Ishikawa (cell line): ENCODE results near the gene NUDCD3.

Experiments used
- CEBPB ChIP-seq: IDR thresholded peaks from 2 replicates; pipeline ENCODE4 v1.6.1; 2012
- CREB1 ChIP-seq: IDR thresholded peaks from 2 replicates; pipeline ENCODE4 v1.6.1; 2012; ENCODE audit warnings: low read depth
- EGR1 ChIP-seq: IDR thresholded peaks from 2 replicates; pipeline ENCODE4 v1.6.1; 2012
- EP300 ChIP-seq: IDR thresholded peaks from 2 replicates; pipeline ENCODE4 v1.6.1; 2012; ENCODE audit warnings: borderline replicate concordance
- FOXM1 ChIP-seq: IDR thresholded peaks from 2 replicates; pipeline ENCODE4 v1.6.1; 2012; ENCODE audit warnings: low read depth, borderline replicate concordance
- NFIC ChIP-seq: IDR thresholded peaks from 2 replicates; pipeline ENCODE4 v1.6.1; 2012
- RAD21 ChIP-seq: IDR thresholded peaks from 2 replicates; pipeline ENCODE4 v1.6.1; 2012; ENCODE audit warnings: low read depth
- TAF1 ChIP-seq: IDR thresholded peaks from 2 replicates; pipeline ENCODE4 v1.6.1; 2012; ENCODE audit warnings: low read depth, mild to moderate bottlenecking
- TCF12 ChIP-seq: IDR thresholded peaks from 2 replicates; pipeline ENCODE4 v1.6.1; 2012; ENCODE audit warnings: low read depth
- TEAD4 ChIP-seq: IDR thresholded peaks from 2 replicates; pipeline ENCODE4 v1.6.1; 2012
- YY1 ChIP-seq: IDR thresholded peaks from 2 replicates; pipeline ENCODE4 v1.6.1; 2012; ENCODE audit warnings: low read depth
- ZBTB7A ChIP-seq: IDR thresholded peaks from 2 replicates; pipeline ENCODE4 v1.6.1; 2012; ENCODE audit warnings: low read depth
- TF ChIP-seq, protein P1 (sequence below): IDR thresholded peaks from 2 replicates; pipeline ENCODE4 v1.6.1; 2012
- TF ChIP-seq, protein P2 (sequence below): IDR thresholded peaks from 2 replicates; pipeline ENCODE4 v1.6.1; 2012; ENCODE audit warnings: low read depth, mild to moderate bottlenecking
- TF ChIP-seq, protein P3 (sequence below): IDR thresholded peaks from 2 replicates; pipeline ENCODE4 v1.6.1; 2012

The NUDCD3 gene

DNA sequence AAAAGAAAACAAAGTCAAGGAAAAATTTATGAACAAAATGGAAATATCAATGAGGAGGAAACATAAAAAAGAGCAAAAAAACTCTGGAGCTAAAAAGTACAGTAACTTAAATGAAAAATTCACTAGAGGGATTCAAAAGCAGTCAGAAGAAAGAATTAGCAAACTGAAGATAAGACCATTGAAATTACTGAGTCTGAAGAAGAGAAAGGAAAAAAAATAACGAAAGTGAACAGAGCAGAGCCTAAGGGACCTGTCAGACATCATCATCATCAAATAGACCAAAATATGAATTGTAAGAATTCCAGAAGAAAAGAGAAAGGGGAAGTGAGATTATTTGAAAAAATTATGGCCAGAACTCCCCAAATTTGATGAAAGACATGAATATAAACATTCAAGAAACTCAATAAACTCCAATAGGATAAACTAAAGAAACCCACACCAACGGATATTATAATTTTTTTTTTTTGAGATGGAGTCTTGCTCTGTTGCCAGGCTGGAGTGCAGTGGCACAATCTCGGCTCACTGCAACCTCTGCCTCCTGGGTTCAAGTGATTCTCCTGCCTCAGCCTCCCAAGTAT, 34.4 kb upstream of the NUDCD3 start:
- TF ChIP-seq NFIC (no peak), TAF1 (no peak), RAD21 (no peak), EGR1 (no peak), CEBPB (no peak), TEAD4 (no peak), EP300 (no peak), TCF12 (no peak)
- TF ChIP-seq, protein P1, sequence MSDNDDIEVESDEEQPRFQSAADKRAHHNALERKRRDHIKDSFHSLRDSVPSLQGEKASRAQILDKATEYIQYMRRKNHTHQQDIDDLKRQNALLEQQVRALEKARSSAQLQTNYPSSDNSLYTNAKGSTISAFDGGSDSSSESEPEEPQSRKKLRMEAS = no peak
- TF ChIP-seq, protein P2, sequence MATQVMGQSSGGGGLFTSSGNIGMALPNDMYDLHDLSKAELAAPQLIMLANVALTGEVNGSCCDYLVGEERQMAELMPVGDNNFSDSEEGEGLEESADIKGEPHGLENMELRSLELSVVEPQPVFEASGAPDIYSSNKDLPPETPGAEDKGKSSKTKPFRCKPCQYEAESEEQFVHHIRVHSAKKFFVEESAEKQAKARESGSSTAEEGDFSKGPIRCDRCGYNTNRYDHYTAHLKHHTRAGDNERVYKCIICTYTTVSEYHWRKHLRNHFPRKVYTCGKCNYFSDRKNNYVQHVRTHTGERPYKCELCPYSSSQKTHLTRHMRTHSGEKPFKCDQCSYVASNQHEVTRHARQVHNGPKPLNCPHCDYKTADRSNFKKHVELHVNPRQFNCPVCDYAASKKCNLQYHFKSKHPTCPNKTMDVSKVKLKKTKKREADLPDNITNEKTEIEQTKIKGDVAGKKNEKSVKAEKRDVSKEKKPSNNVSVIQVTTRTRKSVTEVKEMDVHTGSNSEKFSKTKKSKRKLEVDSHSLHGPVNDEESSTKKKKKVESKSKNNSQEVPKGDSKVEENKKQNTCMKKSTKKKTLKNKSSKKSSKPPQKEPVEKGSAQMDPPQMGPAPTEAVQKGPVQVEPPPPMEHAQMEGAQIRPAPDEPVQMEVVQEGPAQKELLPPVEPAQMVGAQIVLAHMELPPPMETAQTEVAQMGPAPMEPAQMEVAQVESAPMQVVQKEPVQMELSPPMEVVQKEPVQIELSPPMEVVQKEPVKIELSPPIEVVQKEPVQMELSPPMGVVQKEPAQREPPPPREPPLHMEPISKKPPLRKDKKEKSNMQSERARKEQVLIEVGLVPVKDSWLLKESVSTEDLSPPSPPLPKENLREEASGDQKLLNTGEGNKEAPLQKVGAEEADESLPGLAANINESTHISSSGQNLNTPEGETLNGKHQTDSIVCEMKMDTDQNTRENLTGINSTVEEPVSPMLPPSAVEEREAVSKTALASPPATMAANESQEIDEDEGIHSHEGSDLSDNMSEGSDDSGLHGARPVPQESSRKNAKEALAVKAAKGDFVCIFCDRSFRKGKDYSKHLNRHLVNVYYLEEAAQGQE = no peak

DNA sequence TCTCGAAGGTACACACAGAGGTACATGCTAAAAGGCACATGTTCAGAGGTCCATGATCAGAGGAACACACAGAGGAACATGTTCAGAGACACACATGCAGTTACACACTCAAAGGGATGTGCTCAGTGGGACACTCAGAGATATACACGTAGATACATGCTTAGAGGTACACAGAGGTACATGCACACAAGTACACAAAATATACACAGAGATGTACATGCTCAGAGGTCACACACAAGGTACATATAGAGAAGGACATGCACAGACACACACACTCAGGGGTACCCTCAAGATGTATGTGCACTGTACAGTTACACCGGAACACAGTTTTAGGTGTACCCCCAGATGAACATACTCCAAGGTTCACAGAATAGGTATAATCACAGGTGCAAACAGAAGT, 31.9 kb upstream of the NUDCD3 start:
- TF ChIP-seq YY1 = no peak
- TF ChIP-seq NFIC = no peak
- no peak for TF ChIP-seq EP300
- TF ChIP-seq CREB1 = no peak
- no peak for TF ChIP-seq TAF1
- TF ChIP-seq, protein P2 = no peak
- TF ChIP-seq FOXM1 = no peak
- no peak for TF ChIP-seq ZBTB7A
- TF ChIP-seq, protein P1 = no peak
- TF ChIP-seq EGR1 = no peak
- no peak for TF ChIP-seq TEAD4
- no peak for TF ChIP-seq CEBPB
- TF ChIP-seq TCF12 = no peak
- no peak for TF ChIP-seq RAD21
- TF ChIP-seq, protein P3, sequence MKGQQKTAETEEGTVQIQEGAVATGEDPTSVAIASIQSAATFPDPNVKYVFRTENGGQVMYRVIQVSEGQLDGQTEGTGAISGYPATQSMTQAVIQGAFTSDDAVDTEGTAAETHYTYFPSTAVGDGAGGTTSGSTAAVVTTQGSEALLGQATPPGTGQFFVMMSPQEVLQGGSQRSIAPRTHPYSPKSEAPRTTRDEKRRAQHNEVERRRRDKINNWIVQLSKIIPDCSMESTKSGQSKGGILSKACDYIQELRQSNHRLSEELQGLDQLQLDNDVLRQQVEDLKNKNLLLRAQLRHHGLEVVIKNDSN = no peak

DNA sequence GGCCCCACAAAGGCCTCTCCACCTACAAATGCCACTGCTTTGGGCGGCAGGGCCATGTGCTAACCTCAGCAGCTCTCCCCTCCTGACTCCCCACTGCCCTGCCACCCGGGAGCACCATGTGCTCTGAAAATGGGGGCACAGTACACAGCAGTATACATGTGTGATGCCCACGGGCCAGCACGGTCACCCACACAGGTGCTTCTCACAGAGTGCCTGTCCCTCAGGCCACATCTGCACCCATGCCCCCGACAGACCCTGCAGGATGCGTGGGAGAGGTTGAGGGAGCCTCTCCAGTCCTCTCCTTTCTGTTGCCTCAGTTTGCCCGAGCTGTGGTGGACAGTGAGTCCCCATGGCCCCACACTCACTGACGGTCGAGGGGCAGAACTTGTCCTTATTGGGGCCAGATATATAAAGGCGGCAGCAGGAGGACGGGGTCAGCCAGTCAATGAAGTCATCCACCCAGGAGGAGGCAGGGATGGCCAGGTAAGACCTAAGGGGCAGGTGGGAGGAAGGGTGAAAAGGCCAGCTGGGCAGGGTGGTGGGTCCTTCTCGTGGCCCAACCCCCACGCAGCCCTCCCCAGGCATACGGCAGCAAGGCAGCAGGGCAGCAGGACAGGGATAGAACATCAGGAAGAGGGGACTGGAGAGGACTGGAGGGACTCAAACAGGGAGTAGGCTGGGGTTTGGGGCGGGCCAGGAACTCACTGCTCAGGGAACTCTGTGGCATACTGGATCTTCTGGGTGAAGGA, 31.1 kb upstream of the NUDCD3 start:
- TF ChIP-seq TEAD4 (no peak), EGR1 (no peak), ZBTB7A (no peak), TAF1 (no peak), TCF12 (no peak), RAD21 (no peak), NFIC (no peak), CEBPB (no peak)
- TF ChIP-seq, protein P2 = no peak

DNA sequence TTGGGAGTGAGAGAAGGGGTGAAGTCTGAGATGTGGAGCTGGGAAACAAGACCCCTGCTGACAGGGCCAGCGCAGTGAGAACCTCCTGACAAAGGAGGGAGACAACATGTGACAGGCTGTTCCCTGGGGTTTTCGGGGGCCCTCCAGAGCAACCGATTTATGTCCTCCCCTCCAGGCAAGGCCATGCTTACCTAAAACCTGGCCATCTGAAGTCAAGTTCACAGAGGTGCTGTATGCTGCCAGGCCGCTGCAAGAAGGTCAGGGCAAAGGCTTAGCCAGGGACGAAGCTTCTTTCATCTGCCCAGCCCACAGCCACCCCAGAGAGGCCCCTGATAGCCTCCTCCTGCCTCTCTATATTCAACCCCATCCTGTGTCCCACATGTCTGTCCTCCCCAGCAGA, 30.1 kb upstream of the NUDCD3 start:
- TF ChIP-seq TAF1 = no peak
- no peak for TF ChIP-seq RAD21
- TF ChIP-seq EGR1 = no peak
- TF ChIP-seq CREB1 = no peak
- TF ChIP-seq, protein P3 = no peak
- TF ChIP-seq, protein P2 = no peak
- no peak for TF ChIP-seq NFIC
- no peak for TF ChIP-seq EP300
- TF ChIP-seq, protein P1 = no peak
- no peak for TF ChIP-seq CEBPB
- TF ChIP-seq FOXM1 = no peak
- TF ChIP-seq TEAD4 = no peak
- no peak for TF ChIP-seq ZBTB7A
- no peak for TF ChIP-seq YY1
- TF ChIP-seq TCF12 = no peak
